T-helper 1 cell treated with Interleukin-12 subunit alpha and Interleukin-12 subunit beta and Interleukin-4 antibody, amounts not matched to agents 30 μg/mL and 1 μg/mL, for 36 hours (primary cell): ENCODE data around the gene GPC6.
"Not testable (repeated sequence)": the region's sequence is repeated elsewhere in the genome, so short reads cannot be mapped to it uniquely, and the experiment has no call there.

Experiments used
- H3K27ac Mint-ChIP-seq: one replicate; pipeline ENCODE4 v1.8.0; 2021; ENCODE audit warnings: mild to moderate bottlenecking, mixed read lengths
- H3K27me3 Mint-ChIP-seq: one replicate; pipeline ENCODE4 v1.8.0; 2021; ENCODE audit warnings: low read depth, mixed read lengths
- H3K36me3 Mint-ChIP-seq: one replicate; pipeline ENCODE4 v1.8.0; 2021; ENCODE audit warnings: low read depth, mixed read lengths
- H3K4me1 Mint-ChIP-seq: one replicate; pipeline ENCODE4 v1.8.0; 2021; ENCODE audit warnings: low read depth, mixed read lengths
- H3K4me3 Mint-ChIP-seq: one replicate; pipeline ENCODE4 v1.8.0; 2021; ENCODE audit warnings: mild to moderate bottlenecking, moderate library complexity, mixed read lengths
- H3K9me3 Mint-ChIP-seq: one replicate; pipeline ENCODE4 v1.8.0; 2021; ENCODE audit warnings: mixed read lengths

GPC6 gene

GRCh38 chr13:93472296-93472695 lies 245.7 kb downstream of the GPC6 start:
- H3K27ac Mint-ChIP-seq, result no peak overlapping the region
- H3K27me3 Mint-ChIP-seq, result no peaks in the 10 kb centered on the region
- H3K36me3 Mint-ChIP-seq, result no peaks in the 10 kb centered on the region
- H3K9me3 Mint-ChIP-seq, result peaks cover 9% of the 10 kb centered on the region
- H3K4me3 Mint-ChIP-seq, result no peak overlapping the region
- no peaks in the 10 kb centered on the region for H3K4me1 Mint-ChIP-seq

- Mint-ChIP-seq H3K36me3 (no peaks in the 10 kb centered on the region), H3K4me1 (no peaks in the 10 kb centered on the region), H3K27me3 (no peaks in the 10 kb centered on the region), H3K9me3 (peaks cover 9% of the 10 kb centered on the region), H3K27ac (no peak overlapping the region), H3K4me3 (no peak overlapping the region)
Measured at GRCh38 chr13:93472814-93473296, 246.2 kb downstream of the GPC6 start.

GRCh38 chr13:93473441-93474270 lies 247.0 kb downstream of the GPC6 start:
- no peaks in the 10 kb centered on the region for H3K36me3 Mint-ChIP-seq
- H3K27ac Mint-ChIP-seq, result no peak overlapping the region
- no peak overlapping the region for H3K4me3 Mint-ChIP-seq
- no peaks in the 10 kb centered on the region for H3K27me3 Mint-ChIP-seq
- peaks cover 9% of the 10 kb centered on the region for H3K9me3 Mint-ChIP-seq
- H3K4me1 Mint-ChIP-seq, result no peaks in the 10 kb centered on the region

GRCh38 chr13:93476175-93476574 lies 249.6 kb downstream of the GPC6 start:
- Mint-ChIP-seq H3K27me3 (no peaks in the 10 kb centered on the region), H3K4me3 (no peak overlapping the region), H3K9me3 (peaks cover 9% of the 10 kb centered on the region), H3K36me3 (no peaks in the 10 kb centered on the region), H3K4me1 (no peaks in the 10 kb centered on the region), H3K27ac (no peak overlapping the region)

GRCh38 chr13:93477238-93477637 lies 250.6 kb downstream of the GPC6 start:
- Mint-ChIP-seq H3K36me3 (no peaks in the 10 kb centered on the region), H3K4me3 (no peak overlapping the region), H3K4me1 (no peaks in the 10 kb centered on the region), H3K27ac (no peak overlapping the region), H3K27me3 (no peaks in the 10 kb centered on the region), H3K9me3 (peaks cover 5% of the 10 kb centered on the region)

GRCh38 chr13:93480553-93481106 lies 254.0 kb downstream of the GPC6 start:
- Mint-ChIP-seq H3K9me3 (no peaks in the 10 kb centered on the region), H3K36me3 (no peaks in the 10 kb centered on the region), H3K4me3 (no peak overlapping the region), H3K4me1 (no peaks in the 10 kb centered on the region), H3K27me3 (no peaks in the 10 kb centered on the region), H3K27ac (no peak overlapping the region)

GRCh38 chr13:93496117-93496516 lies 269.5 kb downstream of the GPC6 start:
- not testable (repeated sequence) for H3K4me1 Mint-ChIP-seq, H3K9me3 Mint-ChIP-seq, H3K4me3 Mint-ChIP-seq, H3K27me3 Mint-ChIP-seq, H3K36me3 Mint-ChIP-seq, H3K27ac Mint-ChIP-seq

GRCh38 chr13:93496985-93497673 lies 270.5 kb downstream of the GPC6 start:
- Mint-ChIP-seq H3K9me3 (no peaks in the 10 kb centered on the region), H3K27me3 (no peaks in the 10 kb centered on the region), H3K27ac (no peak overlapping the region), H3K4me3 (no peak overlapping the region), H3K4me1 (no peaks in the 10 kb centered on the region), H3K36me3 (no peaks in the 10 kb centered on the region)

GRCh38 chr13:93499991-93500390 lies 273.4 kb downstream of the GPC6 start:
- H3K4me1 Mint-ChIP-seq, result no peaks in the 10 kb centered on the region
- H3K27me3 Mint-ChIP-seq, result no peaks in the 10 kb centered on the region
- H3K36me3 Mint-ChIP-seq, result no peaks in the 10 kb centered on the region
- no peaks in the 10 kb centered on the region for H3K9me3 Mint-ChIP-seq
- H3K4me3 Mint-ChIP-seq, result no peak overlapping the region
- H3K27ac Mint-ChIP-seq, result no peak overlapping the region

GRCh38 chr13:93502071-93502470 lies 275.5 kb downstream of the GPC6 start:
- no peaks in the 10 kb centered on the region for H3K36me3 Mint-ChIP-seq
- no peaks in the 10 kb centered on the region for H3K27me3 Mint-ChIP-seq
- H3K4me3 Mint-ChIP-seq, result no peak overlapping the region
- no peak overlapping the region for H3K27ac Mint-ChIP-seq
- H3K9me3 Mint-ChIP-seq, result no peaks in the 10 kb centered on the region
- H3K4me1 Mint-ChIP-seq, result no peaks in the 10 kb centered on the region

- Mint-ChIP-seq H3K4me1 (no peaks in the 10 kb centered on the region), H3K27me3 (no peaks in the 10 kb centered on the region), H3K9me3 (no peaks in the 10 kb centered on the region), H3K27ac (no peak overlapping the region), H3K36me3 (no peaks in the 10 kb centered on the region), H3K4me3 (no peak overlapping the region)
Measured at GRCh38 chr13:93502987-93503615, 276.5 kb downstream of the GPC6 start.

- Mint-ChIP-seq H3K36me3 (no peaks in the 10 kb centered on the region), H3K9me3 (no peaks in the 10 kb centered on the region), H3K4me3 (no peak overlapping the region), H3K27ac (no peak overlapping the region), H3K27me3 (no peaks in the 10 kb centered on the region), H3K4me1 (no peaks in the 10 kb centered on the region)
Measured at GRCh38 chr13:93505104-93505952, 278.7 kb downstream of the GPC6 start.

- no peaks in the 10 kb centered on the region for H3K36me3 Mint-ChIP-seq
- H3K4me1 Mint-ChIP-seq, result no peaks in the 10 kb centered on the region
- no peaks in the 10 kb centered on the region for H3K9me3 Mint-ChIP-seq
- H3K27ac Mint-ChIP-seq, result no peak overlapping the region
- H3K4me3 Mint-ChIP-seq, result no peak overlapping the region
- no peaks in the 10 kb centered on the region for H3K27me3 Mint-ChIP-seq
Measured at GRCh38 chr13:93511011-93511410, 284.4 kb downstream of the GPC6 start.

GRCh38 chr13:93515267-93515666 lies 288.7 kb downstream of the GPC6 start:
- Mint-ChIP-seq H3K36me3 (no peaks in the 10 kb centered on the region), H3K9me3 (no peaks in the 10 kb centered on the region), H3K27ac (no peak overlapping the region), H3K4me3 (no peak overlapping the region), H3K4me1 (no peaks in the 10 kb centered on the region), H3K27me3 (no peaks in the 10 kb centered on the region)
